Muscle of arm (tissue), 14 donors: ENCODE measurements around the gene SGIP1. TPM values are rescaled to one million over a fixed set of nuclear protein-coding genes. Genes with fewer than 3 reads are reported as not detected.

Experiments used
- DNase-seq: peaks from one replicate; pipeline ENCODE4 v3.0.0-alpha.2; 2013
- long read RNA-seq, 11 donors: transcript quantifications; one replicate each; lab custom pipeline, GENCODE V29; 2026
- polyA plus RNA-seq, 12 donors: library from polyadenylated mRNA; unstranded; fragments of 120-200 nt; gene quantifications; one replicate each; pipeline ENCODE4 v1.2.1, GENCODE V29; 2013; ENCODE audit not compliant: insufficient read length in 12 of 12

Gene SGIP1
- polyA plus RNA-seq: 1 to 10 TPM in 11 of 12 donors, not detected in 1; 1.1 to 5.3 (median 2.2) TPM
- long read RNA-seq, donor 1: 0 reads
- long read RNA-seq, donor 2: 0 reads
- long read RNA-seq, donor 3: 0 reads
- long read RNA-seq, donor 4: 0 reads
- long read RNA-seq, donor 5: 0 reads
- long read RNA-seq, donor 6: 0 reads
- long read RNA-seq, donor 7, partial matches to known transcripts: 0 of 1 reads
- long read RNA-seq, donor 7, other reads (novel, unspliced or antisense): 0 of 1 reads
- long read RNA-seq, donor 8: 0 reads
- long read RNA-seq, donor 9: 0 reads
- long read RNA-seq, donor 10: 0 reads
- long read RNA-seq, donor 11: 0 reads

- DNase-seq: peak; percentile 35
These were observed at the start of gene SGIP1 for GRCh38 chr1:66533804-66534740. TSS of gene SGIP1 (plus strand) at chr1:66534153. CDS start at chr1:66534359, 206 bp downstream.

DNA sequence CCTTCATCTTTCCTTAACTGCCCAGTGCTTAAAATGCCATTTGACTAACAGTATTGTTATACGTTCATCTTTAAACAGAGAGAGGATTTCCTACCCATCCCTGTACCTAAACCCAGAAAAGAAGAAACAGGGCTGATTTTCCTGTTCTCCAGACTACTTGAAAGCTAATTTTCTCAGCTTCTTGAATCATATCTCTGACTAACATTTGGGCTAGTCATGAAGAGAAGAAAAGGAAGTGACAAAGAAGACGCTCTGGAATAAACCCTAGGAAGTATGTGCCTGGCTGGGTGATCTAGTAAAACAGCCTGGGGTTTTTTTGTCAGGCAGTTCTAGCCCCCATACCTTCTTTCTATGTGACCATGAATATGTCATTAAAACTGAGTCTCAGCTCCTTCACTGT is 44.8 kb upstream of the SGIP1 start:
- DNase-seq: no peak

DNA sequence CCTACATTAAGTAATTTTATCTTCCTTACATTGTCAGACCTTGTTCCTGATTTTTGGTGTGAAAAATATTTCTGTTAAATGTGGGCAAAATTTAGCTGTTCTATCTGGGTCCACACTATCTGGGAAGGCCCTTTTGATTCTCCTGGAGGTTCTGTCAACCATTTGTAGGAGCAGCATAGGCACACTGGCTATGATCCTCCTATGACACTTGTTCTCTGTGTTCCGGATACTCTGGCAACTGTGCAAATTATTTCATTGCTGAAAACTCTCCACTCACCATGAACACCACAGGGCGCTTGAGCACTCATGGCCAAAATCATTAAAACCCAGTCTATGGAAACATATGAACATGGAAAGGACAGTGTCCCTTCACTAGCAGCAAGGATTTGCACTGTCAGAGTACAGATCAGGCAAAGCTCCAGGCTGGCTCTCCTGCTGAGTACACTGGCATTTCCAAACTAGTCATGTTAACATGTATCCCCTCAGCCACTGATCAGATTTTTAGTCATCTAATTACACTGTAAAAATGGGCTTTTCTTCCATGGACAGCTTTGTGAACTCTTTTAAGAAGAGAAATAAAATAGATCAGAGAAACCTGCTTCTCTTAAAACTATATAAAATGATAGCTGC is 43.9 kb upstream of the SGIP1 start:
- no peak for DNase-seq

- DNase-seq: no peak
These were observed 43.1 kb upstream of the SGIP1 start for GRCh38 chr1:66490816-66491215.

DNA sequence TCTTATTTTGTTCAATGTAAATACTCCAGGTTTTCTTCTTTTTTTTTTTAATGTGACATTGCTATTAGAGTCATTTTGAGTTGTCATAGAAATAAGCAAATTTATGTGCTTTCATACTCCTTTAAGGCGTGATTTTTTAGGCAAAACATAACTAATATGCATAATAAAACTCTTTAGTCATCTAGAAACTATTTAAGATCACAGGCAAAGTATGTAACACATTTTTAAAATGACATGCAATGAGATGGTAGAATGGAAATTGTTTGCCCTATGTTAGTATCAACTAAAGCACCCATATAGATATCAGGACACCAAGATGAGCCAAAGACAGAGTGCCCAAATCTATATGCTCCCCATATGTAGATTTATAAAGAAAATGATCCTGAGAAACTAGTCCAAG is 41.5 kb upstream of the SGIP1 start:
- DNase-seq: no peak

DNA sequence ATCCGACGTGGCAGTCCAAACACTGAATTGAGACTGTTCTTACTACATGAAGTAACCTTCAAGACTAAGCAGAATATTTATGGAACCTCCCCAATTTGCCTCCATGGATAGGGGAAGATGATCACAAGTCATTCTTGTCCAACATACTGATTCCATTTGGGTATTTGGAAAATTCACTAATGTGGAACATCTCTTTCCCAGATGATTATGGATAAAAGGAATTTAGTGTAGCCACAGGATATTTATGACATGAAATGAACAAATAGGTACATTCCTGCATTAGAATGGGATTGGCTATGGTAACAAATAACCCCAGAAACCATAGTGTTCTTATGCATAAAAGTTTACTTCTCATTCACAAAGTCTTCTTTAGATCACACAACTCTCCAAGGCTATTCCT is 40.2 kb upstream of the SGIP1 start:
- DNase-seq: no peak

DNA sequence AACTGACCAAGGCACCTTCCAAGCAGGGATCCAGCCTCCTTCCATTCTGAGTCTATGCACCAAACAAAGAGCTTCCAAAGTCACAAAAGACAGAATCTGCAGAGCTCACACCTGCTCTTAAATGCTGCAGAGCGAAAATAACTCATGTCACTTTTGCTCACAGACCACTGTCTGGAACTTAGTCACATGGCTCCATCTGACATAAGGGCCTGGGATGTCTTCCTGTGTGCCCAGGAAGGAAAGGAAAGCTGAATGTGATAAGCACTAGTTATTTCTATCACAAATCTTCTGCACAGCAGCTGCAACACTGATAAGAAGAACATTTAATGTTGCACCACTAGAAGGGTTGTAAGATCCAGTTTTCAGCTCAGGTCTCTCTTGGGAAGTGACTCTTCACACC is 39.5 kb upstream of the SGIP1 start:
- DNase-seq: no peak

DNA sequence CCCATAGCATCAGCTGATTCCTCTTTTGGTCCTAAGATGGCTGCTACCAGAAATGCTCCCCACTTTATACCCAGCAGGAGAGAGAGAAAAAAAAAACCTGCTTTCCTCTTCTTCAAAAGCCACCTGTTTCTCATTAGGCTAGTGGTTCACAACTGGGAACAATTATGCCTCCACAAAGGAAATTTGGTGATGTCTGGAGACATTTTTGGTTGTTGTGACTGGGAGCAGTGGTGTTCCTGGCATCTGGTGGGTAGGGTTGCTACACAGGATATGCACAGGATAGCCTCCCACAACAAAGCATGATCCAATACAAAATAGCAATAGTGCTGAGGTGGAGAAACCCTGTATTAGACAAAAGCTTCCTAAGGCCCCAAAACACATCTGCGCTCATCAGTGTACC is 38.5 kb upstream of the SGIP1 start:
- no peak for DNase-seq

DNA sequence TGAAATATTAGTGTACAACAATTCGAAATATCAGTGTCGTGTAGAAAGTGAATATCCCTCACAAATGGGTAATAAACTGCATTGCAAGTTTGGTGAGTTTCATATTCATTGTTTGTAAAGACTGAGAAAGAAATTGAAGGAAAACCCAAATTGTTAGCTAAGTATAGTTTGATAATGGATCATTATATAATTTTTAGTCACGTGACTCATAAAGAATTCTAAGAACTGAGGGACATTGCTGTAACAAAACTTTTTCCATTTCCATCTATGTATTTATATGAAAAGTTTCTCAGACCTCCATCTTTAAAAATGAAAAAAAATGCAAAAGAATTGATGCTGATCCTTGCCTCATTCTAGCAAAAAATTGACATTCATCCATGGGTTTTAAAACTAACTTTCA is 36.0 kb upstream of the SGIP1 start:
- DNase-seq: no peak

DNA sequence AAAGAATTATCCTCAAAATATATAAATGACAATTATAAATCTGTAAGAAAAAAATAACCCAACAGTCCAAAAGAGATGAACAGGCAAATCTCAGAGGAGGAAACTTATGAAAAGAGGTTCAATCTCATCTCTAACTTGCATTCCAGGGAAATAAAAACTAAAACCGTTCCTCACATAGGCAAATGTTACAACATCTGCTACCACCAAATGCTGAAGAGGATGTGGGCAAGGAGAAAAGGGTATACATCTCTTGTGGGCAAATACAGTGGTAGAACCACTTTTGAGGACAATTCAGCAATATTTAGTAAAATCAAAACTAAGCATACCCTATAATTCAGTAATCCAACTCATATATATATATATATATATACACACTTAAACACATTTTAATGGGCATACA is 33.7 kb upstream of the SGIP1 start:
- DNase-seq: no peak

- DNase-seq: no peak
These were observed 31.9 kb upstream of the SGIP1 start for GRCh38 chr1:66502086-66502485.

DNA sequence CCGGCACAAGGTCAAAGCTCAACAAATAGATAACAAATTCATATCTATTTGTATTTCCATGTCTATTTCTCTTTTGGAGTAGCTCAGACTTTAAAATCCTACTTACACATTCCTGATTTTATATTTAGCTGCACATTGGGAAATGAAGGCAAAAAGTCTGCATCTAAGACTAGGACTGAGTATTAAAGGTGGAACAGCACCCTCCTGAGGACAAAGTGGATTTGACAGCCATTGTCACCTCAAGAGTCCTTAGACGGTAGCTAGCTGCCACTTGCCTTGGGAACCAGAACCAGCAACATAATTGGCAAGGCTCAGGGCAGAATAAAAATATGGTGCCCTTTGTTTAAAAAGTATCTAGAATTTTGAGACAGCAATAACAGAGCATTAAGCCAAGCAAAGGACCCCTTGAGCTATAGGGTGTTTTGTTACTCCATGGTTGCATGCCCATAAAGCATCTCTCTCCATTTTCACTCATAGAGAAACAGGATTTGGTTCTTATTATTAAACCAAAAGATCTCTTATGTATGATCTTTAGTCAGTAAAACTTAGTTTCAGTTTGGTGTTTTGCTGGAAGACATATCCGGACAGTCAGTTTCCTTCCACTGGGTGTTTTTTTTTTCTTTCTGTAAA is 30.0 kb upstream of the SGIP1 start:
- DNase-seq: peak; percentile 4

DNA sequence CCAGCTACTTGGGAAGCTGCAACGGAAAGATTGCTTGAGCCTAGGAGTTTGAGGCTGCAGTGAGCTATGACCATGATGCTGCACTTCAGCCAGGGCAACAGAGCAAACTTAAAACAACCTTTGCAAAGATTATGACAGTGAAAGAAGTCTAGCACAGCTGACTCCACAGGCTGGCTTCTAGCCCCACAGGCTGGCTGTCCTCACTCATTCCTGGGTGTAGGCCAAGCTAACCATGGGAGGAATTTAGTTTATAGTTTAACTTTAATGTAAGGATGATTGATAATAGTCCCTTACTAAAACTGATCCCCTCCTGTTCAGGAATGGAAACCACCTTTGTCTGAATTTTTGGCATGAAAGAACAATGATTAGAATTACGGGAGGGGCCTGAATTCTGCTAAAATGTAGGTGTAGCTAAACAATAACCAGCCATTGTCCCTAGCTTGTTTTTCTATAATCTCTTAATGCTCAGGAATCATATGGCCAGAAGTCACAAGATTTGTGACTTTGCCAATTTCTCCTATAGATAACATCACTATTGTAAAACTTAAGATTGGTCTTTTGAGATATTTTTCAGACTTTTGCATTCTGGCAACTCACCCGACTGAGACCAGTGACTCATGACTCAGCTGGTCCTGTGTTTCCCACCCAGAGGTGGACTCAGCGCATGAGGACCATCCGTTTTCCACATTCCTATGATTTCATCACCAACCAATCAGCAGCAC is 28.1 kb upstream of the SGIP1 start:
- no peak for DNase-seq

DNA sequence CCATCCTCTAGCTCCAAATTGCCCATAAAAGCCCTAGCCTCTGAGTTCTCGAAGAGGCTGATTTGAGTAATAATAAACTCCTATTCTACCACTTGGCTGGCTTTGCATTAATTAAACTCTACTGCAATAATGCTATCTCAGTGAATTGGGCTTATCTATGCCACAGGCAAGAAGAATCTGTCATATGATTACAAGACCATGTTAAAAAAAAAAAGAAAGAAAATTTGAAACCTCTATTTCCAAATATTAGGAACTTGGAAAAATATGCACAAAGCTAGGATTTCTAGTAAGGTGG is 27.6 kb upstream of the SGIP1 start:
- no peak for DNase-seq

DNA sequence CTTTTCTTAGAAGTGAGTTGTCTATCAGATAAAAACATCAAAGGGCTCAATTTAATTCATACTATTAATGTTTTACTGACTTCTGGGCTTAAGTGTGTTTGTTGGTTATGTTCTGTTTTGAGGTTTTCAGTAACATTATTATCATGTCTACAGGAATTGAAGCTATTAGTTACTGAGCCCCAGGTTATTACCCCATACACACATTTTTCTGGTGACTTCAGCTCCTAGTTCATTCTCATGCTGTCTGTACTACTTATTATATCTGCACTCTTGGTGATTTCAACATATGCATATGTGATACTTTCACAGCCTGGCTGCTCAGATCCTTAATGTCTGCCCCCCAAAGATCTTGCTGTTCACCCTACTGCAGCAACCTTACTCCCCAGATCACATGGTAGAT is 27.0 kb upstream of the SGIP1 start:
- DNase-seq: no peak

DNA sequence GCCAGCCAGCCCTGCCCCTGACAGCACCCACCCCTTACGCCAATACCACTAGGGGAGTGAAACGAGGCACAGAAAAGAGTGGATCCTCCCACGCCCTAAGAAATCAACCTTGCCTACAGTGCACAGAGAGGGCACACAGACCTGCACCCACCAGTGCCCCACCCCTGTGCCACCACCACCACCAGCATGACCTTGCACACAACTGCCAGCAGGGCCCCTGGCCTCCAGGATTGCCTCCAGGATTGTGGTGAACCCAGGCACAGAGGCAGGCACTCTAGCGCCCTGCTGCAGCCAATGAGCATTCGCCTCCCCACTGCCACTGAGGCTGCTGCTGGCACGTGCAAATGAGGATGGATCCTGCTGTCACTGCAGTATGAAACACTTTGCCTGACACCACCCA is 23.5 kb upstream of the SGIP1 start:
- DNase-seq: no peak

DNA sequence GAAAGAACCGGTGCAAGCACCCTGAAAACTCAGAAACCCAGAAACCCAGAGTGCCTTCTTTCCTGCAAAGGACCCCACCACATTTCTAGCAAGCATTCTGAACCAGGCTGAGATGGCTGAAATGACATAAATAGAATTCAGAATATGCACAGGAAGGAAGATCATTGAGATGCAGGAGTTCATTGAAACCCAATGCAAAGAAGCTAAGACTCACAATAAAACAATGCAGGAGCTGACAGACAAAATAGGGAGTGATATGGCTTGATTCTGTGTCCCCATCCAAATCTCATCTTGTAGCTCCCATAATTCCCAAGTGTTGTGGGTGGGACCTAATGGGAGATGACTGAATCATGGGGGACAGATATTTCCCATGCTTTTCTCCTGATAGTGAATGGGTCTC is 22.8 kb upstream of the SGIP1 start:
- no peak for DNase-seq

DNA sequence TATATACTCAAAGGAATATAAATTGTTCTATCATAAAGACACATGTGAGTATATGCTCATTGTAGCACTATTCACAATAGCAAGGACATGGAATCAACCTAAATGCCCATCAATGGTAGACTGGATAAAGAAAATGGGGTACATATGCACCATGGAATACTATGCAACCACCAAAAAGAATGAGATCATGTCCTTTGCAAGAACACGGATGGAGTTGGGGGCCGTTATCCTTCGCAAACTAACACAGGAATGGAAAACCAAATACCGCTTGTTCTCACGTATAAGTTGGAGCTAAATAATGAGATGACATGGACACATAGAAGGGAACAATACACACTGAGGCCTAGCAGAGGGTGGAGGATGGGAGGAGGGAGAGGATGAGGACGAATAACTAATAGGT is 16.0 kb upstream of the SGIP1 start:
- DNase-seq: no peak

DNA sequence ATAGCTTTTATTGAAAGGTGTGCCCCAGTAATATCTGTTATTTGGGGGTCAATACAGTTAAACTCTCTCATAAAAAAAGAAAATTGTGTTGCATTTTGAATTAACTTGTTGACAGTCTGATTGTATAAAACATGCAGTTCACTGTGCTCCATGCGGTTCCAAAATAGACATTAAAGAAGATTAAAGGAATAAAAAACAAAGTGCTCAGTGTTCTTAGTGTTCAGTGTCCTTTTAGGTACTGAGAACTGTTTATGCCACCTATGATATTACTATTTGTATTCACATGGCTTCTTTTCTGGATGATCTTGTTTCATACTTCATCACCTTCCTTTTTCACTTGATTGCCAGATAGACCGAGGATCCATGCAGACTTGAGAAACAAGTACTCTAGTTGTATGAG is 15.3 kb upstream of the SGIP1 start:
- no peak for DNase-seq

DNA sequence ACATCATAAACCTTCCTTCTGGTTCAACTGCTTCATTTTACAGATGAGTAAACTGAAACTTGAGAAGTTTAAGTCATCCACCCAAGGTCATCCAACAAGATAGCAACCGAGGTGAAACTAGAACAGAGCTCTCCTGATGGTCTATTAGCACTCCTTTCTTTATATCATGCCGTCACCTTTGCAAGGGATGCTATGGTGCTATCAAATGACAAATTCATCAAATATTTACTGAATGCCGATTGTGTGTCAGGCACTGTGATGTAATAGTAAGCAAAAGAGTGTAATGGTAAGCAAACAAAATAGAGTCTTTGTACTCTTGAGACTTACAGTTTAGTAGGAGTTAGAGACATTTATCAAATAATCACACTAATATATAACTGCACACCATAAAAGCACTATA is 14.0 kb upstream of the SGIP1 start:
- no peak for DNase-seq

- no peak for DNase-seq
These were observed 13.3 kb upstream of the SGIP1 start for GRCh38 chr1:66520655-66521054.
